MM.1S (cell line): ENCODE measurements around the gene MAP3K1.

ENCODE experiments used
- EZH2 ChIP-seq: fragments of 300-600 bp; sonication (generic); optimal IDR thresholded peaks from 2 replicates; pipeline ENCODE3; 2017; ENCODE audit warnings: low read depth, mild to moderate bottlenecking, antibody characterized with exemption, low read length, mixed read lengths
- EZH2phosphoT487 ChIP-seq: fragments of 300-600 bp; sonication (generic); IDR thresholded peaks from 2 replicates; pipeline ENCODE4 v1.6.1; 2018; ENCODE audit warnings: antibody characterized with exemption, low read length
- TF ChIP-seq, protein P1 (sequence below): fragments of 300-600 bp; sonication (generic); IDR thresholded peaks from 2 replicates; pipeline ENCODE4 v1.5.1; 2016; ENCODE audit warnings: antibody characterized with exemption, low read length, mixed read lengths

DNA sequence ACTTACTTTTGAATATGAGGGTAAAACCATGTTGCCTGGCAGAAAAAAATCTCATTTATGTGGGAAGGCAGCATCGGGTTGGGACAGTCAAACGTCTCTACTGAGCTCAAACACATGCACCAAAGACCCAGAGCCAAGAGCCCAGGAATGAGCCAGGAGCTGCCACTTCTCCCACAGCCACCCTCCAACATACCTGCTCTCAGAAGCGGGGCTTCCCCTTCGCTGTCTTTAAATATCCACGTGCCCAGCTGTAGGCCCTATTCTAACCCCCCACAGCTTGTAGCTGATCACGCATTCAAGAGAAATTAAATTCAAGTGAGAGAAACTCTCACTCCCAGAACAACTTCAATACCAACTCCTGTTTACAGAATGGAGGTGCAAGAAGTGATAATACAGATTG lies 42.6 kb upstream of the MAP3K1 start:
- TF ChIP-seq, protein P1, sequence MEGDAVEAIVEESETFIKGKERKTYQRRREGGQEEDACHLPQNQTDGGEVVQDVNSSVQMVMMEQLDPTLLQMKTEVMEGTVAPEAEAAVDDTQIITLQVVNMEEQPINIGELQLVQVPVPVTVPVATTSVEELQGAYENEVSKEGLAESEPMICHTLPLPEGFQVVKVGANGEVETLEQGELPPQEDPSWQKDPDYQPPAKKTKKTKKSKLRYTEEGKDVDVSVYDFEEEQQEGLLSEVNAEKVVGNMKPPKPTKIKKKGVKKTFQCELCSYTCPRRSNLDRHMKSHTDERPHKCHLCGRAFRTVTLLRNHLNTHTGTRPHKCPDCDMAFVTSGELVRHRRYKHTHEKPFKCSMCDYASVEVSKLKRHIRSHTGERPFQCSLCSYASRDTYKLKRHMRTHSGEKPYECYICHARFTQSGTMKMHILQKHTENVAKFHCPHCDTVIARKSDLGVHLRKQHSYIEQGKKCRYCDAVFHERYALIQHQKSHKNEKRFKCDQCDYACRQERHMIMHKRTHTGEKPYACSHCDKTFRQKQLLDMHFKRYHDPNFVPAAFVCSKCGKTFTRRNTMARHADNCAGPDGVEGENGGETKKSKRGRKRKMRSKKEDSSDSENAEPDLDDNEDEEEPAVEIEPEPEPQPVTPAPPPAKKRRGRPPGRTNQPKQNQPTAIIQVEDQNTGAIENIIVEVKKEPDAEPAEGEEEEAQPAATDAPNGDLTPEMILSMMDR, result no peak
- TF ChIP-seq EZH2 (no peak), EZH2phosphoT487 (no peak)
